ENCODE measurements around the gene PCSK2.

Gene PCSK2

DNA sequence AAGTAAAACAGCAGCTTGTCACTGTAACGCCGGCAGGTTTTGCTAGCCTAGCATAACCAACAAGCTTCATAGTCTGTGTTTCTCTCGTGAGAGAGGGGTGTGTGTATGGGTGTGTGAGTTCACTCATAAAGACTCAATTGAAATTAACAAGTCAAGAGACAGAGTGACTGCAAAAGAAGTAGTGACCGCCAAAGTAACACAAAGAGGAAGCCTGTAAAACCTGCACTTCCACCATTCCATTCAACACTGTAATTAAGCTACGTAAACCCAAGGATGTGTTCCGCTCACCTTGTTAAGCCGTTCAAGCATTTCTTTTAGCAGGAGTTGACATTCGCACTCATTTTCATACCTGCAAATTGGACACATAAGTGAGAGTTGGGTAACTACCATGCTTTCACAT lies 297.7 kb downstream of the PCSK2 start:
- Histone ChIP-seq H3K36me3 (replicated peaks; ENCODE audit: insufficient read depth, low read length) (no peaks in the 10 kb centered on the region), H2AFZ (ENCODE audit: low read length) (no peak overlapping the region), H3K79me2 (ENCODE audit: low read length) (no peaks in the 10 kb centered on the region), H3K4me3 (ENCODE audit: low read length) (no peak overlapping the region), H3K9me3 (replicated peaks; ENCODE audit: insufficient read depth, low read length) (no peaks in the 10 kb centered on the region), H3K4me2 (ENCODE audit: low read depth, low read length) (no peak overlapping the region), H3K27me3 (replicated peaks; ENCODE audit: insufficient read depth, low read length) (no peaks in the 10 kb centered on the region), H4K20me1 (ENCODE audit: insufficient read depth, low read length) (no peaks in the 10 kb centered on the region), H3K4me1 (ENCODE audit: low read length) (no peaks in the 10 kb centered on the region), H3F3A (ENCODE audit: insufficient read depth, low read length) (no peaks in the 10 kb centered on the region), H3K9me2 (replicated peaks; ENCODE audit: insufficient read depth, low read length) (no peaks in the 10 kb centered on the region), H3K27ac (ENCODE audit: low read length) (no peak overlapping the region), H3K9ac (ENCODE audit: low read length) (no peak overlapping the region)
- no peak for DNase-seq
- TF ChIP-seq, protein P1, sequence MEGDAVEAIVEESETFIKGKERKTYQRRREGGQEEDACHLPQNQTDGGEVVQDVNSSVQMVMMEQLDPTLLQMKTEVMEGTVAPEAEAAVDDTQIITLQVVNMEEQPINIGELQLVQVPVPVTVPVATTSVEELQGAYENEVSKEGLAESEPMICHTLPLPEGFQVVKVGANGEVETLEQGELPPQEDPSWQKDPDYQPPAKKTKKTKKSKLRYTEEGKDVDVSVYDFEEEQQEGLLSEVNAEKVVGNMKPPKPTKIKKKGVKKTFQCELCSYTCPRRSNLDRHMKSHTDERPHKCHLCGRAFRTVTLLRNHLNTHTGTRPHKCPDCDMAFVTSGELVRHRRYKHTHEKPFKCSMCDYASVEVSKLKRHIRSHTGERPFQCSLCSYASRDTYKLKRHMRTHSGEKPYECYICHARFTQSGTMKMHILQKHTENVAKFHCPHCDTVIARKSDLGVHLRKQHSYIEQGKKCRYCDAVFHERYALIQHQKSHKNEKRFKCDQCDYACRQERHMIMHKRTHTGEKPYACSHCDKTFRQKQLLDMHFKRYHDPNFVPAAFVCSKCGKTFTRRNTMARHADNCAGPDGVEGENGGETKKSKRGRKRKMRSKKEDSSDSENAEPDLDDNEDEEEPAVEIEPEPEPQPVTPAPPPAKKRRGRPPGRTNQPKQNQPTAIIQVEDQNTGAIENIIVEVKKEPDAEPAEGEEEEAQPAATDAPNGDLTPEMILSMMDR (IDR thresholded peaks at IDR 0.05; ENCODE audit: low read length): no peak
- TF ChIP-seq EZH2 (optimal IDR thresholded peaks at IDR 0.05; ENCODE audit: low read depth, low read length): no peak

DNA sequence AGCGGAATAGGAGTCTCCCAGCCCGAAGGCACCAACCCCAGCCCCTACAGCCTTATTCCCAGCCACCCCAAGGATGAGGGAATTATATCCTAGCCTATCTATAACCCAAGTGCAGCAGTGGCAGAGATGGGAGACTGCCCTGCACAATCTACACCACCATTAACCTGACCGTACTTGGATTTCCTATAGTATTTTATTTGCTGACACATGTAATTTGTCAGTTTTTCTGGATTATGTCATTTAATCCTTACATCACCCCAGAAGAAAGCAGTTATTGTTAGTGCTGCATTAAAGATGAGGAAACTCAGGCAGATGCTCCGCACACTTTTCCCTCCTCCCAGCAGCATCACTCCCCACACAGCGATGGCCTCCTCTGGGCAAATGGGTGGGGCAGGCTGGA lies 298.3 kb downstream of the PCSK2 start:
- no peak for DNase-seq
- TF ChIP-seq EZH2phosphoT487 (IDR thresholded peaks at IDR 0.05; ENCODE audit: low read length) (no peak), EZH2 (optimal IDR thresholded peaks at IDR 0.05; ENCODE audit: low read depth, low read length) (no peak)
- TF ChIP-seq, protein P1 (IDR thresholded peaks at IDR 0.05; ENCODE audit: low read length): no peak
- no peaks in the 10 kb centered on the region for H3K9me2 ChIP-seq (replicated peaks; ENCODE audit: insufficient read depth, low read length)
- H3K4me3 ChIP-seq (ENCODE audit: low read length): no peak overlapping the region
- H4K20me1 ChIP-seq (ENCODE audit: insufficient read depth, low read length): no peaks in the 10 kb centered on the region
- no peaks in the 10 kb centered on the region for H3F3A ChIP-seq (ENCODE audit: insufficient read depth, low read length)
- no peak overlapping the region for H3K4me2 ChIP-seq (ENCODE audit: low read depth, low read length)
- no peak overlapping the region for H3K9ac ChIP-seq (ENCODE audit: low read length)
- no peaks in the 10 kb centered on the region for H3K79me2 ChIP-seq (ENCODE audit: low read length)
- H3K27me3 ChIP-seq (replicated peaks; ENCODE audit: insufficient read depth, low read length): 0 out of 2 replicates have a peak, but pooled peaks cover under 1% of the 10 kb centered on the region
- no peak overlapping the region for H2AFZ ChIP-seq (ENCODE audit: low read length)
- H3K36me3 ChIP-seq (replicated peaks; ENCODE audit: insufficient read depth, low read length): no peaks in the 10 kb centered on the region
- no peak overlapping the region for H3K27ac ChIP-seq (ENCODE audit: low read length)
- no peaks in the 10 kb centered on the region for H3K9me3 ChIP-seq (replicated peaks; ENCODE audit: insufficient read depth, low read length)
- no peaks in the 10 kb centered on the region for H3K4me1 ChIP-seq (ENCODE audit: low read length)

DNA sequence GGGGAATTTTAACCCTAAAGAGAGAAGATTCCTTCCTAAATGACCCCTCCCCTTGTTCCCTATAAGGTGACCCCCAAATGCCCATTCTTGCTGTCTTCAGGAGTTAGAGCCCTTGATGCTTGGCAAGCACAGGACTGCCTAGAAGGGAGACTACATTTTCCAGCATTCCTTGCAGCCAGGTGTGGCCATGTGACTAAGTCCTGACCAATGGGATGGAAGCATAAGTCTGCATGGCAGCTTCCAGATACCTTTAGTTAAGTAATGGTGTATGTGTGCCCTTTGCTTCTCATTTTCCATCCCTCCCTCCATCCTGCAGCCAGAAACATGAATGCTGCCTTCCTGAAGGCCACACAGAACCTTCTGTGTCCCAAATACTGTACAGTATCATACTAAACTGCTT lies 298.8 kb downstream of the PCSK2 start:
- H3K4me3 ChIP-seq (ENCODE audit: low read length): no peak overlapping the region
- no peaks in the 10 kb centered on the region for H4K20me1 ChIP-seq (ENCODE audit: insufficient read depth, low read length)
- no peak overlapping the region for H3K9ac ChIP-seq (ENCODE audit: low read length)
- no peak overlapping the region for H3K4me2 ChIP-seq (ENCODE audit: low read depth, low read length)
- H3K4me1 ChIP-seq (ENCODE audit: low read length): no peaks in the 10 kb centered on the region
- 0 out of 2 replicates have a peak overlapping the region, but pooled peaks have one; percentile 30 for H2AFZ ChIP-seq (ENCODE audit: low read length)
- H3K9me3 ChIP-seq (replicated peaks; ENCODE audit: insufficient read depth, low read length): no peaks in the 10 kb centered on the region
- no peaks in the 10 kb centered on the region for H3F3A ChIP-seq (ENCODE audit: insufficient read depth, low read length)
- TF ChIP-seq EZH2phosphoT487 (IDR thresholded peaks at IDR 0.05; ENCODE audit: low read length) (no peak), EZH2 (optimal IDR thresholded peaks at IDR 0.05; ENCODE audit: low read depth, low read length) (no peak)
- TF ChIP-seq, protein P1 (IDR thresholded peaks at IDR 0.05; ENCODE audit: low read length): no peak
- H3K27me3 ChIP-seq (replicated peaks; ENCODE audit: insufficient read depth, low read length): peaks cover 4% of the 10 kb centered on the region; the same call in 1 of the 2 replicates
- no peaks in the 10 kb centered on the region for H3K9me2 ChIP-seq (replicated peaks; ENCODE audit: insufficient read depth, low read length)
- DNase-seq: peak; percentile 47
- no peaks in the 10 kb centered on the region for H3K36me3 ChIP-seq (replicated peaks; ENCODE audit: insufficient read depth, low read length)
- H3K79me2 ChIP-seq (ENCODE audit: low read length): no peaks in the 10 kb centered on the region
- H3K27ac ChIP-seq (ENCODE audit: low read length): no peak overlapping the region
